Cortex of kidney (tissue), 1 donor: ENCODE data around the gene SLC27A2.

ENCODE experiments used
- DNase-seq: peaks from one replicate; lab custom pipeline; 2025; lab: John Stamatoyannopoulos, UW

SLC27A2 gene

DNA sequence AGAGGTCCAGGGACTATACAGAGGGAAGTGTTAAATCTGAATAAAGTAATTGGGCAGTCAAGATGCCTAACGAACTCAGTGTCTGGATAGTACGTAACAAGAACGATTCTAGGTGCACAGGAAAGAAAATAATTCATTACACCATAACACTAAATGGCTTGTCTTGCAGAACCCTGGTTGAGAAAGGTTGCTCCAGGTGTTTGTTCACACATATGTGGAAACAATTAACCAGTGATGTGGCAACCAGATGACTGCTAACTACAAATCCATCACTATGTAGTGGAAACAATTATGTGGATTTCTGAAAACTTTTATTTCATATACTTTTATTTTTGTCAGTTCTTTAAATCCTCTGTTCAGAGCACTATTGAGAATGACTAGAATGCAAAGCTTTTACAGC is 93.9 kb downstream of the SLC27A2 start:
- DNase-seq, result no peak

GRCh38 chr15:50277370-50277769 is 95.4 kb downstream of the SLC27A2 start:
- no peak for DNase-seq

- no peak for DNase-seq
Measured at GRCh38 chr15:50278496-50278895, 96.5 kb downstream of the SLC27A2 start.

DNA sequence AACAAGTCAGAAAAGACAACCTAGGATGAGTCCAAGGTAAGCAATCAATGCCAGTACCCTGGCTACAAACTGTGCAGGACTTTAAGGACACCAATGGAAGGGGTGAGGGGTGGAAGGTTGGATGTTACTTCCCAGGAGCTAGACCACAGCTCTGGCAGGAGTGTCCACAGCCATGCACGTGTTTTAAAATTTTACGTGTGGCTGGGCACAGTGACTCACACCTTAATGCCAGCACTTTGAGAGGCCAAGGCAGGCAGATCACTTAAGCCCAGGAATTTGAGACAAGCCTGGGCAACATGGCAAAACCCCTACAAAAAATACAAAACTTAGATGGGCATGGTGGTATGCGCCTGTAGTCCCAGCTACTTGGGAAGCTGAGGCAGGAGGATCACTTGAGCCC is 98.3 kb downstream of the SLC27A2 start:
- DNase-seq, result no peak

- DNase-seq, result no peak
Measured at GRCh38 chr15:50281427-50281826, 99.4 kb downstream of the SLC27A2 start.
